ENCODE measurements around the gene NPLOC4. TPM values are rescaled to one million over a fixed set of nuclear protein-coding genes. Genes with fewer than 3 reads are reported as not detected.

The NPLOC4 gene
- total and polyA plus RNA-seq, 2 of the 13 experiments (the other 11 are each of a cell fraction or from before 2014, with no cell fraction given) = 57.0 to 97.0 TPM

DNA sequence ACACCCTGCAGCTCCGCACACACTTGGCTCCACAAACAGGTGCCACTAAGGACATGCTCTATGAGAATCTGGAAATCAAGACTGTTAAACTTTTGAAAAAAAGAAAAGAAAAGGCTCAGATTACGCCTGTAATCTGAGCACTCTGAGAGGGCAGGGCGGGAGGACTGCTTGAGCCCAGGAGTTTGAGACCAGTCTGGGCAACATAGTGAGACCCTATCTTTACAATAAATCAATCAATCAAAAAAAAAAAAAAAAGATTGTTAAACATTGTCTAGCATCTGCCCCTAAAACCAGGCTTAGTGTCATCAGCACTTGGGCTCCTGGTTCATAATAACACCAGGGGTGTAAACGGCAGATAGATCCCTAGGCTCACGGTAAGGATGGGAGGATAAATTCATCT, 47.3 kb downstream of the NPLOC4 start:
- POLR2A ChIA-PET = no interaction called here
- H3K27me3 ChIP-seq (ENCODE audit: control insufficient read depth in 1 of 2, insufficient read depth in 2 of 2, low read length in 2 of 2) = no peaks in the 10 kb centered on the region
- 96% methylated on average over 5 of the region's 5 CpGs for WGBS (ENCODE audit: low lambda C conversion rate)
- no peak for ATAC-seq
- no peaks in the 10 kb centered on the region for H3K79me2 ChIP-seq (ENCODE audit: insufficient read depth, low read length)
- no peaks in the 10 kb centered on the region for H4K20me1 ChIP-seq (ENCODE audit: insufficient read depth, low read length)
- in situ Hi-C loops (cut with HindIII; ENCODE audit: extremely low pct_ligation_motif_present, low pct_unique_long_range_greater_than_20kb) (no loop called here), intact Hi-C loops (cut with micrococcal nuclease; ENCODE audit: unreplicated experiment) (no loop called here)
- H3K4me2 ChIP-seq (ENCODE audit: low read depth, low read length) = no peak overlapping the region
- no peak overlapping the region for H3K27ac ChIP-seq (ENCODE audit: extremely low read length, insufficient read depth, low read length)
- DNase-seq (ENCODE audit: low spot score) = no peak
- no peak overlapping the region for H2AFZ ChIP-seq (ENCODE audit: low read length)
- H3K4me3 ChIP-seq (replicated peaks in 1 of 3; ENCODE audit: insufficient read depth in 1 of 3, low read depth in 2 of 3, low read length in 3 of 3) = no peak overlapping the region
- BruUV-seq (replicated peaks) = no TSS peak
- no peak for FAIRE-seq
- H3K36me3 ChIP-seq (replicated peaks in 1 of 2; ENCODE audit: control insufficient read depth in 1 of 2, insufficient read depth in 2 of 2, low read length in 2 of 2) = peaks cover 50 to 82% of the 10 kb centered on the region in 2 experiments
- H3K4me1 ChIP-seq (ENCODE audit: insufficient read depth, low read length) = peaks cover 4% of the 10 kb centered on the region
- H3K9ac ChIP-seq (ENCODE audit: insufficient read depth, low read depth, low read length) = no peak overlapping the region
- TF ChIP-seq, protein P1, sequence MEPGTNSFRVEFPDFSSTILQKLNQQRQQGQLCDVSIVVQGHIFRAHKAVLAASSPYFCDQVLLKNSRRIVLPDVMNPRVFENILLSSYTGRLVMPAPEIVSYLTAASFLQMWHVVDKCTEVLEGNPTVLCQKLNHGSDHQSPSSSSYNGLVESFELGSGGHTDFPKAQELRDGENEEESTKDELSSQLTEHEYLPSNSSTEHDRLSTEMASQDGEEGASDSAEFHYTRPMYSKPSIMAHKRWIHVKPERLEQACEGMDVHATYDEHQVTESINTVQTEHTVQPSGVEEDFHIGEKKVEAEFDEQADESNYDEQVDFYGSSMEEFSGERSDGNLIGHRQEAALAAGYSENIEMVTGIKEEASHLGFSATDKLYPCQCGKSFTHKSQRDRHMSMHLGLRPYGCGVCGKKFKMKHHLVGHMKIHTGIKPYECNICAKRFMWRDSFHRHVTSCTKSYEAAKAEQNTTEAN (CRISPR knock-in tag; conservative IDR thresholded peaks at IDR 0.05) = no peak
- TF ChIP-seq, protein P2, sequence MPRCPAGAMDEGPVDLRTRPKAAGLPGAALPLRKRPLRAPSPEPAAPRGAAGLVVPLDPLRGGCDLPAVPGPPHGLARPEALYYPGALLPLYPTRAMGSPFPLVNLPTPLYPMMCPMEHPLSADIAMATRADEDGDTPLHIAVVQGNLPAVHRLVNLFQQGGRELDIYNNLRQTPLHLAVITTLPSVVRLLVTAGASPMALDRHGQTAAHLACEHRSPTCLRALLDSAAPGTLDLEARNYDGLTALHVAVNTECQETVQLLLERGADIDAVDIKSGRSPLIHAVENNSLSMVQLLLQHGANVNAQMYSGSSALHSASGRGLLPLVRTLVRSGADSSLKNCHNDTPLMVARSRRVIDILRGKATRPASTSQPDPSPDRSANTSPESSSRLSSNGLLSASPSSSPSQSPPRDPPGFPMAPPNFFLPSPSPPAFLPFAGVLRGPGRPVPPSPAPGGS (CRISPR knock-in tag; IDR thresholded peaks at IDR 0.05) = no peak
- TF ChIP-seq, protein P3, sequence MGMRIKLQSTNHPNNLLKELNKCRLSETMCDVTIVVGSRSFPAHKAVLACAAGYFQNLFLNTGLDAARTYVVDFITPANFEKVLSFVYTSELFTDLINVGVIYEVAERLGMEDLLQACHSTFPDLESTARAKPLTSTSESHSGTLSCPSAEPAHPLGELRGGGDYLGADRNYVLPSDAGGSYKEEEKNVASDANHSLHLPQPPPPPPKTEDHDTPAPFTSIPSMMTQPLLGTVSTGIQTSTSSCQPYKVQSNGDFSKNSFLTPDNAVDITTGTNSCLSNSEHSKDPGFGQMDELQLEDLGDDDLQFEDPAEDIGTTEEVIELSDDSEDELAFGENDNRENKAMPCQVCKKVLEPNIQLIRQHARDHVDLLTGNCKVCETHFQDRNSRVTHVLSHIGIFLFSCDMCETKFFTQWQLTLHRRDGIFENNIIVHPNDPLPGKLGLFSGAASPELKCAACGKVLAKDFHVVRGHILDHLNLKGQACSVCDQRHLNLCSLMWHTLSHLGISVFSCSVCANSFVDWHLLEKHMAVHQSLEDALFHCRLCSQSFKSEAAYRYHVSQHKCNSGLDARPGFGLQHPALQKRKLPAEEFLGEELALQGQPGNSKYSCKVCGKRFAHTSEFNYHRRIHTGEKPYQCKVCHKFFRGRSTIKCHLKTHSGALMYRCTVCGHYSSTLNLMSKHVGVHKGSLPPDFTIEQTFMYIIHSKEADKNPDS (CRISPR knock-in tag; IDR thresholded peaks at IDR 0.05) = no peak
- TF ChIP-seq ZNF121 (CRISPR knock-in tag; IDR thresholded peaks at IDR 0.05) = 0 out of 2 replicates have a peak, but pooled peaks have one; percentile 25
- TF ChIP-seq, protein P4, sequence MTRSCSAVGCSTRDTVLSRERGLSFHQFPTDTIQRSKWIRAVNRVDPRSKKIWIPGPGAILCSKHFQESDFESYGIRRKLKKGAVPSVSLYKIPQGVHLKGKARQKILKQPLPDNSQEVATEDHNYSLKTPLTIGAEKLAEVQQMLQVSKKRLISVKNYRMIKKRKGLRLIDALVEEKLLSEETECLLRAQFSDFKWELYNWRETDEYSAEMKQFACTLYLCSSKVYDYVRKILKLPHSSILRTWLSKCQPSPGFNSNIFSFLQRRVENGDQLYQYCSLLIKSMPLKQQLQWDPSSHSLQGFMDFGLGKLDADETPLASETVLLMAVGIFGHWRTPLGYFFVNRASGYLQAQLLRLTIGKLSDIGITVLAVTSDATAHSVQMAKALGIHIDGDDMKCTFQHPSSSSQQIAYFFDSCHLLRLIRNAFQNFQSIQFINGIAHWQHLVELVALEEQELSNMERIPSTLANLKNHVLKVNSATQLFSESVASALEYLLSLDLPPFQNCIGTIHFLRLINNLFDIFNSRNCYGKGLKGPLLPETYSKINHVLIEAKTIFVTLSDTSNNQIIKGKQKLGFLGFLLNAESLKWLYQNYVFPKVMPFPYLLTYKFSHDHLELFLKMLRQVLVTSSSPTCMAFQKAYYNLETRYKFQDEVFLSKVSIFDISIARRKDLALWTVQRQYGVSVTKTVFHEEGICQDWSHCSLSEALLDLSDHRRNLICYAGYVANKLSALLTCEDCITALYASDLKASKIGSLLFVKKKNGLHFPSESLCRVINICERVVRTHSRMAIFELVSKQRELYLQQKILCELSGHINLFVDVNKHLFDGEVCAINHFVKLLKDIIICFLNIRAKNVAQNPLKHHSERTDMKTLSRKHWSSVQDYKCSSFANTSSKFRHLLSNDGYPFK (CRISPR knock-in tag; IDR thresholded peaks at IDR 0.05; ENCODE audit: borderline replicate concordance) = no peak
- no peak for TF ChIP-seq ZSCAN29 (CRISPR knock-in tag; conservative IDR thresholded peaks at IDR 0.05)
- TF ChIP-seq ZNF891 (CRISPR knock-in tag; IDR thresholded peaks at IDR 0.05) = no peak
- TF ChIP-seq, protein P5, sequence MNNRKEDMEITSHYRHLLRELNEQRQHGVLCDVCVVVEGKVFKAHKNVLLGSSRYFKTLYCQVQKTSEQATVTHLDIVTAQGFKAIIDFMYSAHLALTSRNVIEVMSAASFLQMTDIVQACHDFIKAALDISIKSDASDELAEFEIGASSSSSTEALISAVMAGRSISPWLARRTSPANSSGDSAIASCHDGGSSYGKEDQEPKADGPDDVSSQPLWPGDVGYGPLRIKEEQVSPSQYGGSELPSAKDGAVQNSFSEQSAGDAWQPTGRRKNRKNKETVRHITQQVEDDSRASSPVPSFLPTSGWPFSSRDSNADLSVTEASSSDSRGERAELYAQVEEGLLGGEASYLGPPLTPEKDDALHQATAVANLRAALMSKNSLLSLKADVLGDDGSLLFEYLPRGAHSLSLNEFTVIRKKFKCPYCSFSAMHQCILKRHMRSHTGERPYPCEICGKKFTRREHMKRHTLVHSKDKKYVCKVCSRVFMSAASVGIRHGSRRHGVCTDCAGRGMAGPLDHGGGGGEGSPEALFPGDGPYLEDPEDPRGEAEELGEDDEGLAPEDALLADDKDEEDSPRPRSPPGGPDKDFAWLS (CRISPR knock-in tag; IDR thresholded peaks at IDR 0.05; ENCODE audit: borderline replicate concordance) = no peak
- CTCF ChIA-PET (ENCODE audit: low intra/inter-chr PET ratio, low total read pairs) = no interaction called here
- H3K9me3 ChIP-seq (ENCODE audit: low read length) = no peaks in the 10 kb centered on the region

Data from HepG2 (cell line).